Astrocyte (in vitro differentiated cells and primary cell): Measurements from ENCODE around the gene DCST2.

Experiments used
- CTCF ChIP-seq: IDR thresholded peaks from 2 replicates; pipeline ENCODE4 v1.5.1; 2011; ENCODE audit warnings: low read depth, mild to moderate bottlenecking, inconsistent platforms, low read length, moderate library complexity; ENCODE audit not compliant: insufficient read depth
- EZH2 ChIP-seq: IDR thresholded peaks from 2 replicates; pipeline ENCODE4 v1.6.1; 2012; ENCODE audit warnings: mild to moderate bottlenecking, low read length, inconsistent platforms; ENCODE audit not compliant: insufficient read depth

DNA sequence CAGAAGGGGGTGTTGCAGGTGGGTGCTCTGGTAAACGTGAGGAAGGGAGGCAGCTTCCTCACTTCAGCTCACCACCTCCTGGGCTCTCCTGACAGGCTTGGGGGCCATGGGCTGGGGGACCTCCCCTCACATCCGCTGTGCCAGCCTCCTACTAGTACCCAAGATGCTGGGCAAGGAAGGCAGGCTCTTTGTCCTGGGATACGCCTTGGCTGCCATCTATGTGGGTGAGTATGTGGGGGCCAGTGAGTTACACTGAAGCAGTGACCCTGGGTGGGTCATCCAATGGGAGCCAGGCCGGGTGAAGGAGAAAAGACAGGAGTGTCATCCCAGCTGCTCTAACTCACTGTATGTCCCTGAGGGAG, 5.7 kb upstream of the DCST2 start:
- TF ChIP-seq CTCF (no peak), EZH2 (no peak)
